CD4-positive, CD25-positive, alpha-beta regulatory T cell (primary cell): Measurements from ENCODE around the gene CLK2. TPM values are rescaled to one million over a fixed set of nuclear protein-coding genes. Genes with fewer than 3 reads are reported as not detected.

Source experiments
- ATAC-seq, 2 donors: fragments of 150-1000 bp; cut with Tn5 transposase; one replicate each; pipeline ENCODE4 v1.10.0; 2021; ENCODE audit warnings: low read depth in 2 of 2, moderate number of reproducible peaks in 2 of 2, moderate library complexity in 1 of 2
- DNase-seq, 3 donors: peaks; one replicate each; pipeline versions ENCODE4 v3.0.0 to v3.0.0-alpha.2; 2012 to 2022; ENCODE audit warnings: mixed read lengths in 1 of 3
- H3K27ac ChIP-seq: one replicate; pipeline ENCODE4 v1.7.0; 2013; ENCODE audit warnings: mild to moderate bottlenecking, low read length; ENCODE audit not compliant: insufficient read depth, poor library complexity, severe bottlenecking
- H3K27me3 ChIP-seq: one replicate; pipeline ENCODE4 v1.7.0; 2013; ENCODE audit warnings: low read length; ENCODE audit not compliant: control insufficient read depth, insufficient read depth
- H3K36me3 ChIP-seq: one replicate; pipeline ENCODE4 v1.7.0; 2013; ENCODE audit warnings: mild to moderate bottlenecking, low read length, moderate library complexity; ENCODE audit not compliant: control insufficient read depth, insufficient read depth
- H3K4me1 ChIP-seq: 2 replicates; pipeline ENCODE4 v1.7.0; 2013; ENCODE audit warnings: mild to moderate bottlenecking, low read length; ENCODE audit not compliant: insufficient read depth, control insufficient read depth, poor library complexity, severe bottlenecking
- H3K4me3 ChIP-seq: one replicate; pipeline ENCODE4 v1.7.0; 2013; ENCODE audit warnings: low read depth, mild to moderate bottlenecking, low read length, moderate library complexity
- H3K9me3 ChIP-seq, 2 experiments: 1 replicate in 1 of 2; 2 replicates in 1 of 2; pipeline ENCODE4 v1.7.0; 2013; ENCODE audit warnings: low read length in 2 of 2, mild to moderate bottlenecking in 1 of 2, moderate library complexity in 1 of 2; ENCODE audit not compliant: control insufficient read depth in 2 of 2
- H3K27ac Mint-ChIP-seq, 3 donors: one replicate each; pipeline ENCODE4 v1.8.0; 2020 to 2022; ENCODE audit warnings: mild to moderate bottlenecking in 3 of 3, mixed read lengths in 3 of 3, moderate library complexity in 2 of 3
- H3K27me3 Mint-ChIP-seq: one replicate; pipeline ENCODE4 v1.8.0; 2022; ENCODE audit warnings: mild to moderate bottlenecking, mixed read lengths
- H3K36me3 Mint-ChIP-seq: one replicate; pipeline ENCODE4 v1.8.0; 2020; ENCODE audit warnings: mixed read lengths
- H3K4me1 Mint-ChIP-seq, 4 donors: one replicate each; pipeline ENCODE4 v1.8.0; 2020 to 2022; ENCODE audit warnings: mixed read lengths in 4 of 4, mild to moderate bottlenecking in 1 of 4
- H3K4me3 Mint-ChIP-seq, 4 donors: one replicate each; pipeline ENCODE4 v1.8.0; 2020 to 2022; ENCODE audit warnings: mild to moderate bottlenecking in 4 of 4, mixed read lengths in 4 of 4, moderate library complexity in 3 of 4
- H3K9me3 Mint-ChIP-seq, 7 donors: one replicate each; pipeline ENCODE4 v1.8.0; 2020 to 2022; ENCODE audit warnings: mixed read lengths in 7 of 7, mild to moderate bottlenecking in 3 of 7, moderate library complexity in 2 of 7
- polyA plus RNA-seq, 4 donors: library from polyadenylated mRNA; unstranded; fragments of 300-500 nt; fragmentation: Illumina TruSeq; gene quantifications; one replicate each; pipeline ENCODE4 v1.2.3, GENCODE V29; 2021
- total RNA-seq: library from RNA; stranded (reverse); gene quantifications from one replicate; pipeline ENCODE4 v1.2.3, GENCODE V29; 2022

The CLK2 gene
- 76.6 TPM for total RNA-seq
- polyA plus RNA-seq = 10 to 100 TPM; 11.4 to 17.4 (median 15.5) TPM

DNA sequence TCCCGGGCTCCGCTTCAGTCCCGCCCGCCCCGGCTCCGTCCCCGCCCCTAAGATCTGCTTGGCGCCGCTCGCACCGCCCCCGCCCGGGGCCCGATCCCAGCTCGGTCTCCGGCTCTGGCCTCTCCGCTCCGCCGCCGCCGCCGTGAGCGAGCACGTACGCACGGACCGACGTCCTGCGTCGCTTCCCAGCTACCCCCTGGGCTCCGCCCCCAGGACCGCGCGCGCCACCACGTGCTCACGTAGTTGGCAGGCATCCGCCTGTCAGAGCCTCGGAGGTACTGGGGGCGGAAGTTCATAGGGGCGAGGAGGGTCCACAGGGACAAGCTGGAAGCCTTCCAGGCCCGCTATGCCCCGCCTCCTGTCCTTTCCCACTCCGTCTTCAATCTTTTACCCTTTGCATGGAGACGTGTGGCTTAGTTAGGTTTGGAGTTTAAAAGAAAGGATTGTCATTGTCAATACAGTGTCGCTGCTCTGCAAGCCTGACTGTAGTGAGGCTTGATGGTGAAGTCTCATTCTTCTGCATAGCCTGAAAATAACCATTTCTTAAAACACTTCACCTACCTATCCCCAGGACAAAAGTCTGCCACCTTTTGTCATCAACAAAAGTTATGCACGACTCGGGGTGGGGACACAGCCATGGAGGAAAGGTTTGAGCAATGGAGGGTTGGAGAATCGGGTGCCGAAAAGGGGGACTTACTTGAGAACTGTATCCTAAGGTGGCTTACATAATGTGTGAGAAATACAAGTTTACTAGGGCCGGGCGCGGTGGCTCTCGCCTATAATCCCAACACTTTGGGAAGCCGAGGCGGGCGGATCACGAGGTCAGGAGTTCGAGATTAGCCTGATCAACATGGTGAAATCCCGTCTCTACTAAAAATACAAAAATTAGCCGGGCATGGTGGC lies at the start of gene CLK2:
Gene CLK2 (minus strand): TSS at position 162 of the 903 bp plus-strand sequence. CDS start 2,527 bp downstream, outside the sequence.
- Histone ChIP-seq H3K36me3 (peaks cover 20% of the 10 kb centered on the region), H3K27ac (peak within 1 kb of the TSS; percentile 93), H3K9me3 (no peaks in the 10 kb centered on the region), H3K4me3 (peak within 1 kb of the TSS; percentile 94), H3K27me3 (no peaks in the 10 kb centered on the region), H3K4me1 (peaks cover 42% of the 10 kb centered on the region)
- peak; percentile 92 to 98 (median 93) for DNase-seq
- Mint-ChIP-seq H3K27ac (peak within 1 kb of the TSS; percentile 94 to 98 (median 97)), H3K36me3 (peaks cover 17% of the 10 kb centered on the region), H3K27me3 (no peaks in the 10 kb centered on the region), H3K4me3 (peak within 1 kb of the TSS; percentile 93 to 99 (median 97)), H3K4me1 (peaks cover 21 to 54% (median 31%) of the 10 kb centered on the region in 4 donors), H3K9me3 (no peaks in the 10 kb centered on the region)
- ATAC-seq = peak; percentile 92

DNA sequence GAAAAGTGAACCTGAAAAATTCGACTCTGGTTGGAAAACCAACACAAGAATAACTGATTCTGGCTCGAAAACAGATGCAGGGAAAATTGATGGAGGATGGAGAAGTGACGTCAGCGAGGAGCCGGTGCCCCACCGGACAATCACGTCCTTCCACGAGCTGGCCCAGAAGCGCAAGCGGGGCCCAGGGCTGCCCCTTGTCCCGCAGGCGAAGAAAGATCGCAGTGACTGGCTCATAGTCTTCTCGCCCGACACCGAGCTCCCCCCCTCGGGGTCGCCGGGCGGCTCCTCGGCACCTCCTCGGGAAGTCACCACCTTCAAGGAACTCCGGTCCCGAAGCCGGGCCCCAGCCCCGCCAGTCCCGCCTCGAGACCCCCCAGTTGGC lies 49.3 kb upstream of the CLK2 start:
- Mint-ChIP-seq H3K27me3 (no peaks in the 10 kb centered on the region), H3K27ac (peak overlapping the region in 1 of 3 donors; percentile 68), H3K4me3 (peak overlapping the region; percentile 51 to 88 (median 78)), H3K36me3 (peaks cover 3% of the 10 kb centered on the region), H3K4me1 (peaks cover 0 to 39% (median 14%) of the 10 kb centered on the region in 4 donors), H3K9me3 (no peaks in the 10 kb centered on the region)
- DNase-seq (peak in 1 of 3 donors; percentile 23), ATAC-seq (no peak)
- Histone ChIP-seq H3K9me3 (no peaks in the 10 kb centered on the region), H3K4me1 (peaks cover 37% of the 10 kb centered on the region), H3K36me3 (no peaks in the 10 kb centered on the region), H3K27me3 (no peaks in the 10 kb centered on the region), H3K27ac (peak overlapping the region; percentile 96), H3K4me3 (peak overlapping the region; percentile 64)

DNA sequence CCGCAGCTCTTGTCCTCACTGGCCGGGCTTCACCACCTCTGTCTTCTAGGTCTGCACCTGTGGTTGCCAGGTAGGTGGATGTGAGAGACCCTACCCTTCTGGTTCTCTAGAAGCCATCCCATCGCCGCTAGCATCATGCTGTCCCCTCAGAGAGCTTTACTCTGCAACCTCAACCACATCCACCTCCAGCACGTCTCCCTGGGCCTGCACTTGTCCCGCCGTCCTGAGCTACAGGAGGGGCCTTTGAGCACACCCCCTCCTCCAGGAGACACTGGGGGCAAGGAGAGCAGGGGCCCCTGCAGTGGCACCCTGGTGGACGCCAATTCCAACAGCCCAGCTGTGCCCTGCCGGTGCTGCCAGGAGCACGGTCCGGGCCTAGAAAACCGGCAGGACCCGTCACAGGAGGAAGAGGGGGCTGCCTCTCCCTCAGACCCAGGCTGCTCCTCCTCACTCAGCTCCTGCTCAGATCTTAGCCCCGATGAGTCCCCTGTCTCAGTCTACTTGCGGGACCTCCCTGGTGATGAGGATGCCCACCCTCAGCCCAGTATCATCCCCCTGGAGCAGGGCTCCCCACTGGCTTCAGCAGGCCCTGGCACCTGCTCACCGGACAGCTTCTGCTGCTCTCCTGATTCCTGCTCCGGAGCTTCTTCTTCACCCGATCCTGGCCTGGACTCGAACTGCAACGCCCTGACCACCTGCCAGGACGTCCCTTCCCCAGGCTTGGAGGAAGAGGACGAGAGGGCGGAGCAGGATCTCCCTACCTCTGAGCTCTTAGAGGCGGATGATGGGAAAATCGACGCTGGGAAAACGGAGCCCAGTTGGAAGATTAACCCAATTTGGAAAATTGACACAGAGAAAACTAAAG lies 48.6 kb upstream of the CLK2 start:
- H3K27me3 ChIP-seq = no peaks in the 10 kb centered on the region
- H3K4me3 ChIP-seq = peak overlapping the region; percentile 64
- H3K9me3 ChIP-seq = no peaks in the 10 kb centered on the region
- Mint-ChIP-seq H3K9me3 (no peaks in the 10 kb centered on the region), H3K4me3 (peak overlapping the region; percentile 73 to 89 (median 85)), H3K27me3 (no peaks in the 10 kb centered on the region), H3K27ac (peak overlapping the region in 2 of 3 donors; percentile 46 to 68), H3K36me3 (peaks cover 3% of the 10 kb centered on the region), H3K4me1 (peaks cover 0 to 36% (median 11%) of the 10 kb centered on the region in 4 donors)
- peaks cover 37% of the 10 kb centered on the region for H3K4me1 ChIP-seq
- ATAC-seq (no peak), DNase-seq (no peak)
- H3K27ac ChIP-seq = peak overlapping the region; percentile 96
- no peaks in the 10 kb centered on the region for H3K36me3 ChIP-seq

DNA sequence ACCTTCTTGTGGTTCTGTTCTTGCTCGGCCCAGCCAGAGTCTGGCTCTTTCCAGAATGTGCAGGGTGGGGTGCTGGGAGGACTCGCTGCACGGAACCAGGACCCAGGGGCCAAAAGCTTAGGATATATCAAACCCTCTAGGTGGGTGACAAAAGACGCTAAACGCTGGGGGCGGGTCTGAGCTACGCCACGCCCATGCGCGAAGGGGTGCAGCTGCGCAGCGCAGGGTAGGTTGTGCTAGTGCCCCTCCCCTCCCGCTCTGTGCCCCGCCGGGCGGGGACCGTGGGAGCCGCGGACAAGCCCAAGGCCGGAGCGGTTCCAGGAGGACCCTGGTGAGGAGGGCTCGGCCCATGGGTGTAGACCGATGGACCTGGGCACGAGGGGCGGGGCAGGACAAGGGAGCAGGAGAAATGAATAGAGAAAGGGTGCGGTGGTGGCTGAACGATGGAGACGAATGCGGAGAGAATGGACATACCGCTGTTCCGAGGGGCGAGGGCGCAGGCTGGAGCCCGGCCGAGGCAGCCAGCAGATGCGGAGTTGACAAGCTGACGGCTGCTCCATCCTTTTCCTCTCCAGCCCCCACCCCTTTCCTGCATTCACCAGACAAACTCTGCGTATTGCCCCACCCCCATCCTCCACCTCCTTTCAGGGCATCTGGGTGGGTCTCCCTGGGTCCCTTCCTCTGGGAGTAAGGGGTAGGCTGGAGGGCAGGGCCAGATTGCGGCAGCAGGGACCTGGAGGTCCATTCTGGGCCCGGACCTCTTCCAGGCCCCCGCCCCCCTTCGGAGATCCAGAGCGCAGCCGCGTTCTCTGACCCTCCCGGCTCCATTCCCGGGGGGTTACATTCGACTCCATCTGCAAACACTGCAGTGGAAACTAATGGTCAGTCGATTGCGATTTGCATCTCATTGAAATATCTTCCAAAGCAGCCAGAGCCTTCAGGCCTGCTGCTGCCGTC lies 47.6 kb upstream of the CLK2 start, which contains the start of gene RUSC1:
Gene RUSC1 (plus strand): TSS at position 234 of the 957 bp plus-strand sequence. CDS start 880 bp downstream, outside the sequence.
- H3K9me3 ChIP-seq = no peaks in the 10 kb centered on the region
- no peak within 1 kb of the TSS for H3K27ac ChIP-seq
- H3K9me3 Mint-ChIP-seq = no peaks in the 10 kb centered on the region

DNA sequence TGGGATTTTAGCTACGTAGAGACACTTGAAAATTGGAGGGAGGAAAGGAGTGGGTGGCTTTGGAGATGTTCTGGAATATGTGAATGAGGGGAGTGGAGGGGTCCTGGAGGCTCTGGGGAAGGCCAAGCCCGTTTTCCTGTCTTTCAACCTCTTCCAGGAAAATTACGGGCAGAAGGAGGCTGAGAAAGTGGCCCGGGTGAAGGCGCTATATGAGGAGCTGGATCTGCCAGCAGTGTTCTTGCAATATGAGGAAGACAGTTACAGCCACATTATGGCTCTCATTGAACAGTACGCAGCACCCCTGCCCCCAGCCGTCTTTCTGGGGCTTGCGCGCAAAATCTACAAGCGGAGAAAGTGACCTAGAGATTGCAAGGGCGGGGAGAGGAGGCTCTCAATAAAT lies 46.9 kb upstream of the CLK2 start:
- Histone ChIP-seq H3K4me1 (peaks cover 36% of the 10 kb centered on the region), H3K36me3 (no peaks in the 10 kb centered on the region), H3K27ac (no peak overlapping the region), H3K9me3 (no peaks in the 10 kb centered on the region), H3K4me3 (no peak overlapping the region), H3K27me3 (no peaks in the 10 kb centered on the region)
- Mint-ChIP-seq H3K36me3 (peaks cover 3% of the 10 kb centered on the region), H3K4me3 (peak overlapping the region; percentile 76 to 89 (median 85)), H3K4me1 (peaks cover 0 to 27% (median 4%) of the 10 kb centered on the region in 4 donors), H3K27ac (no peak overlapping the region), H3K27me3 (no peaks in the 10 kb centered on the region), H3K9me3 (no peaks in the 10 kb centered on the region)
- ATAC-seq (no peak), DNase-seq (no peak)

More for the DNA sequence above, 47.6 kb upstream of the CLK2 start, which contains the start of gene RUSC1:
- Mint-ChIP-seq H3K27ac (peak within 1 kb of the TSS in 2 of 3 donors; percentile 29 to 46), H3K4me1 (peaks cover 0 to 33% (median 7%) of the 10 kb centered on the region in 4 donors), H3K36me3 (peaks cover 3% of the 10 kb centered on the region), H3K27me3 (no peaks in the 10 kb centered on the region), H3K4me3 (peak within 1 kb of the TSS; percentile 76 to 89 (median 85))
- peak; percentile 16 for ATAC-seq
- Histone ChIP-seq H3K4me3 (no peak within 1 kb of the TSS), H3K4me1 (peaks cover 37% of the 10 kb centered on the region), H3K27me3 (no peaks in the 10 kb centered on the region), H3K36me3 (no peaks in the 10 kb centered on the region)
- peak; percentile 59 to 78 (median 60) for DNase-seq

DNA sequence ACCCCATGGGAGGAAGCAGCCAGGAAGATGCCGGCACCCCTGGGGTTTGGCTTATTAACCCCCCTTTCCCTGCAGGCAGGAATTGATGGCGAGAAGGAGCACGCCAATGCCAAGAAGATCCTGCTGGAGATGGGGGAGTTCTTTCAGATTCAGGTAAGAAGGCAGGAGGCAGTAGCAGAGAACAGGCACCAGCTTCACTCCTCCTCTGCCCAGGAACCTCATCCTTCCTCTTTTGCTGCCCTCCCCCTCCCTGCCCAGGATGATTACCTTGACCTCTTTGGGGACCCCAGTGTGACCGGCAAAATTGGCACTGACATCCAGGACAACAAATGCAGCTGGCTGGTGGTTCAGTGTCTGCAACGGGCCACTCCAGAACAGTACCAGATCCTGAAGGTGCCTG lies 46.2 kb upstream of the CLK2 start:
- H3K4me3 Mint-ChIP-seq = peak overlapping the region in 3 of 4 donors; percentile 11 to 88 (median 38)
- no peak for ATAC-seq
- Histone ChIP-seq H3K27ac (no peak overlapping the region), H3K9me3 (no peaks in the 10 kb centered on the region), H3K27me3 (no peaks in the 10 kb centered on the region), H3K36me3 (no peaks in the 10 kb centered on the region), H3K4me1 (peaks cover 29% of the 10 kb centered on the region), H3K4me3 (no peak overlapping the region)
- no peaks in the 10 kb centered on the region for H3K9me3 Mint-ChIP-seq
- no peaks in the 10 kb centered on the region for H3K27me3 Mint-ChIP-seq
- H3K27ac Mint-ChIP-seq = peak overlapping the region in 1 of 3 donors; percentile 44
- H3K4me1 Mint-ChIP-seq = peaks cover 0 to 23% (median 4%) of the 10 kb centered on the region in 4 donors
- DNase-seq = no peak
- H3K36me3 Mint-ChIP-seq = peaks cover 6% of the 10 kb centered on the region
